ENCODE data around the gene ACSL4.

Gene ACSL4

DNA sequence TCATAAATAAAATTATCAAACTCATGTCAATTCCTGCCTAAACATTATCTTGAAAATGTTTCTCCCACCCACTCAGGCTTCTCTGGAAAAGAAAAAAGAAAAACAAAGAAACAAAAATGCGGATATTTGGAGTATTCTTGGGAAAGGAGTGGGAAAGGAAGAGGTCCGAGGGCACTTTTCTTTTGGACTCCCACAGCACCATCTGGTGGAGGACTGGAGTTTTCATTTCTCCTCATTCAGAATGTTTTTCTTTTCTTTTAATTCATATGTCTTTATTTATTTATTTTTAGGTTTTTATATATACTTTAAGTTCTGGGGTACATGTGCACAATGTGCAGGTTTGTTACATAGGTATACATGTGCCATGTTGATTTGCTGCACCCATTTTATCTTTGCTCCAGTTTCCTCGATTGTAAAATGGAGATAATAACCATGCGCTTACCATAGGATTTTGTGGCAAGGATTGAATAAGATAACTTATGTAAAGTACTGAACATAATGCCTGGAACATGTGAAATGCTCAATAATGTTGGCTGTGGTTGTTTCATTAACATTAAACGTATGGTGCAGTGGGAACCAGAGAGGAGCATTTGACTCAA, 100.1 kb downstream of the ACSL4 start:
- no peak overlapping the region for H3K27ac Mint-ChIP-seq
- DNase-seq (no peak), ATAC-seq (replicated peaks) (no peak)
- no peaks in the 10 kb centered on the region for H3K27me3 Mint-ChIP-seq
- no peaks in the 10 kb centered on the region for H3K9me3 Mint-ChIP-seq
- no peaks in the 10 kb centered on the region for H3K4me1 Mint-ChIP-seq
- peaks cover 2 to 4% of the 10 kb centered on the region in 2 donors for H3K36me3 Mint-ChIP-seq
- no peak overlapping the region for H3K4me3 Mint-ChIP-seq

DNA sequence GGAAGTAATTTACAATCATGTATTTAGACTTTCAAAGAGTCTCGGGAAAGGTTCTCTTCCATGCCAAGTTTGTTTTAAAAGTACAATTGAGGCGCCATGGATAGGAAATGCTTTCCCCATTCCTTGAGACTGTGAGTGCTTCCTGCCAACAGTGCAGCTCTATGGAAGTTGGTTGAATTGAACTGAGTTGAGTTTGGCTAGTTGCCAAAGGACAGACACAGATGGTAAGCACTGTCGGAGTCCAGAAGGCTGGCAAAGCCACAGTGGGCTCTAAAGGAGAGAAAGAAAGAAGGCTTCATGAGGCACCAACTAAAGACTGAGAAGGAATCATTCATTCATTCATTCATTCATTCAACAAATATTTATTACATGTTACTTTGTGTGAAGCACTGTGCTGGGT, 103.7 kb downstream of the ACSL4 start:
- Mint-ChIP-seq H3K27ac (no peak overlapping the region), H3K4me3 (no peak overlapping the region), H3K36me3 (peaks cover 7 to 10% of the 10 kb centered on the region in 2 donors), H3K4me1 (peaks cover 0 to 3% of the 10 kb centered on the region in 2 donors), H3K27me3 (peaks cover 1 to 6% of the 10 kb centered on the region in 2 donors), H3K9me3 (no peaks in the 10 kb centered on the region)
- DNase-seq (no peak), ATAC-seq (replicated peaks) (no peak)

DNA sequence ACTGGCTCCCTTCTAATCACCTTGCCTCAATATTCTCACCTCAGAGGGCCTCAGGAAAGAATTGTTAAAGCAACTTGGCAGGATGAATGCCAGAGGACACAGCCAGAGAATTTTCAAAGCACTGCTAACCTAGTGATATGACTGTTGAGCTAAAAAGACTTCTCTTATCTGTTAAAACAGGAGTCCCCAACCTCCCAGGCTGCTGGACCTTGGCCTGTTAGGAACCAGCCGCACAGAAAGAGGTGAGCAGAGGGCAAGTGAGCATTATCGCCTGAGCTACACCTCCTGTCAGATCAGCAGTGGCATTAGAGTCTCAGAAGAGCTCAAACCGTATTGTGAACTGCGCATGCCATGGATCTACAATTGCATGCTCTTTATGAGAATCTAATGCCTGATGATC, 106.4 kb downstream of the ACSL4 start:
- Mint-ChIP-seq H3K27me3 (peaks cover 9 to 10% of the 10 kb centered on the region in 2 donors), H3K9me3 (no peaks in the 10 kb centered on the region), H3K27ac (no peak overlapping the region), H3K4me1 (peaks cover 0 to 3% of the 10 kb centered on the region in 2 donors), H3K4me3 (no peak overlapping the region), H3K36me3 (peaks cover 13 to 19% of the 10 kb centered on the region in 2 donors)
- ATAC-seq (replicated peaks) (no peak), DNase-seq (no peak)

DNA sequence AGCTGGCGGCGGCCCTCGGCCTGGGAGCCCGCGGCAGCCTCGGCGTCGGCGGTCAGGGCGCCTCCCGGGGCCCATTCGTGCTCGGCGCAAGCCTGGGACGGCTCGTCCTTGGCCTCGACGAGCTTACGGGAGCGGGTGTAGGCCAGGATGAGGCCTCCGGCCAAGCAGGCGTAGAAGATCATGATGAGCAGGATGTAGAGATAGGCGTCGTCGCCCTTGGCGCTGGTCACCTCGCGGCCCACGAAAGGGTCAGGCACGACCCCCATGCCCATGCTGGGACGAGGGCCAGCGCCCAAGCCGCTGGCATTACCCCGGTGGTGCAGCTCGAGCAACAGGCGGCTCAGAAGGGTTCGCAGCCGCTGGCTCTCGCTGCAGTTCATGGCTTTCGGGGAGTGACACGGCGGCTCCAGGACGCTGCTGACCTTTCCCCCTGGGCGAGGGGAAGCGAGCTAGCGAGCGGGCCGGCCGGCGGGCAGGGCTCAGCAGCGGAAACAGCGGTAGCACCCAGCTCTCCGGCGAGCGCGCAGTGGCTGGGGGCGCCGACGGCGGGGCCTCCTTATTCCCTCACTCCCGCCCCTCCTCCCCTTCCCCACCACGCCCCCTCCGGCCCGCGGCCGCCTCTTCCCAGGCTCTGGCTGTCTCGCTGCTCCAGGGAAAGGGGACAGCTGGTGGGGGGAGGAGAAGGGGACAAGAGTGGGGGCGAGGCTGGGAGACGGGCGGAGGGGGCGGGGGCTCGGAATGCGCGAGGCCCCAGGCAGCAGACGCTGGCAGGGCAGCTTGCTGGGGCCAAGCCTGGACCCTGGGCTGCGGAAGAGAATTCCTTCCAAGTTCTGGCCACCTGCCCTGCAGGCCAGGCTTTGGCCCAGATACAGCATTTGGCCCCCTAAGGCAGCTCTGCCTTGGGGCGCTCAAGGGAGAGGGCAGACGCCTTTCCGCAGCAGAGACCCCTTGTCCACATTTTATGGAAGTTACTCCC, 108.1 kb downstream of the ACSL4 start, which contains the start of gene KCNE5:
Gene KCNE5 (minus strand): TSS at position 532 of the 976 bp plus-strand sequence. CDS start 152 bp downstream, at position 380.
- Mint-ChIP-seq H3K9me3 (no peaks in the 10 kb centered on the region), H3K36me3 (peaks cover 13 to 19% of the 10 kb centered on the region in 2 donors), H3K27me3 (peaks cover 9 to 10% of the 10 kb centered on the region in 2 donors), H3K4me1 (peaks cover 0 to 3% of the 10 kb centered on the region in 2 donors), H3K4me3 (no peak within 1 kb of the TSS), H3K27ac (no peak within 1 kb of the TSS)
- ATAC-seq (replicated peaks) (no peak), DNase-seq (no peak)

DNA sequence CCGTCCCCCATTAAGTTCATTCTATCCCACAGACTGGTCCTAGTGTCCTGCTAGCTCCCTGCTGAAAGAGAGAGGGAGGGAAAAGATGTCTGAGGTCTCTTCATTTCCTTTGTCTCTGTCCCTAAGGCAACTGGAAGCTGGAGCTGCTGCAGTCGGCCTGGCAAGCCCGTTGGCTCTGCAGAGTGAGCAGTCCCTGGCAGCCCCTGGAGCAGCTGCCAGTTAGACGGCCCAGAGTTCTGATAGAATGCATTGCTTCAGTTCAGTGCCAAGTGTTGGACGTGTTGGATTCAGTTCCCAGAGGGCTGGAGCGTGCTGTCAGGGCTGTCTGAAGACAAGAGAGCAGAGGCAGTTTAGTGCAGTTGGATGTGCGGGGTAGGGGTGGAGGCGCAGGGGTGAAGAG, 109.1 kb downstream of the ACSL4 start:
- ATAC-seq (replicated peaks): no peak
- Mint-ChIP-seq H3K9me3 (no peaks in the 10 kb centered on the region), H3K27me3 (peaks cover 9 to 10% of the 10 kb centered on the region in 2 donors), H3K4me3 (no peak overlapping the region), H3K27ac (no peak overlapping the region), H3K36me3 (peaks cover 11 to 16% of the 10 kb centered on the region in 2 donors), H3K4me1 (peaks cover 0 to 3% of the 10 kb centered on the region in 2 donors)
- no peak for DNase-seq

DNA sequence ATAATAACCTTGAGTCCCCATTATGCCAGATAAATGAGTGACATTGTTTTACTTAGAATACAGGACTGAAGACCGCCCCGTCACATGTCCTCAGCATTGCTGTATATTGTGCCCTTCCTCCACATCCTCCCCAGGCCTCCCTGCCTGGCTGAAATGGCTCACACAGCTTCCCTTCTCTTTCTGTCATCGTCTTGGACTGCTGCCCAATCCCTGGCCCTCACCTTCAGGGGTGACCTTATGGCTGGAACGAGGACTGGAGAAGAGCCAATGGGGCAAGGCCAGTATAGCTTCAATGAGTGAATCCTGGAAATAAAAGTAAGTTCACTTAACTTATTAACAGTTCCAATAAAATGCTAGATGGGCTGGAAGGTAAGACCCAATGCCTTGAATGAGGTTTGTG, 110.8 kb downstream of the ACSL4 start:
- ATAC-seq (replicated peaks): no peak
- Mint-ChIP-seq H3K4me3 (no peak overlapping the region), H3K27me3 (peaks cover 5 to 9% of the 10 kb centered on the region in 2 donors), H3K27ac (no peak overlapping the region), H3K4me1 (no peaks in the 10 kb centered on the region), H3K36me3 (peaks cover 6 to 11% of the 10 kb centered on the region in 2 donors), H3K9me3 (no peaks in the 10 kb centered on the region)
- DNase-seq: no peak

DNA sequence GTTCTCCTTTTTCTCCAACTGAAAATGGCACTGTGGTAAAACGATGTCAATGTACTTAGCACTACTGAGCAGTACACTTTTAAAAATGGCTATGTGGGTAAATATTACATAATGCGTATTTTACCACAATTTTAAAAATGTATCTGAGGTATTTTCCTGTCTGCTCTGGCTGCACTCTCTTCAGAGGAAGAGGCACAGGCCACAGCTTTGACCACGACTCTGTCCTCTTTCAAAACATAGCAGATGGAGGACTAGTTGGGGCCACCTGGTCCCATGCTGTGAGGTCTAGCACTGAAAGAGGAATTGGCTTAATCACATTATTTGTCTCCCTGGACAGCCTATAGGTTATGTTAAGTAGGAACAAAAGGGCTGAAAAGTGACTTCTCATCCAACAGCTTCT, 113.3 kb downstream of the ACSL4 start:
- H3K4me1 Mint-ChIP-seq: no peaks in the 10 kb centered on the region
- H3K27ac Mint-ChIP-seq: no peak overlapping the region
- peaks cover 6 to 11% of the 10 kb centered on the region in 2 donors for H3K36me3 Mint-ChIP-seq
- no peak overlapping the region for H3K4me3 Mint-ChIP-seq
- no peak for ATAC-seq (replicated peaks)
- peaks cover 5 to 9% of the 10 kb centered on the region in 2 donors for H3K27me3 Mint-ChIP-seq
- no peak for DNase-seq
- H3K9me3 Mint-ChIP-seq: no peaks in the 10 kb centered on the region

DNA sequence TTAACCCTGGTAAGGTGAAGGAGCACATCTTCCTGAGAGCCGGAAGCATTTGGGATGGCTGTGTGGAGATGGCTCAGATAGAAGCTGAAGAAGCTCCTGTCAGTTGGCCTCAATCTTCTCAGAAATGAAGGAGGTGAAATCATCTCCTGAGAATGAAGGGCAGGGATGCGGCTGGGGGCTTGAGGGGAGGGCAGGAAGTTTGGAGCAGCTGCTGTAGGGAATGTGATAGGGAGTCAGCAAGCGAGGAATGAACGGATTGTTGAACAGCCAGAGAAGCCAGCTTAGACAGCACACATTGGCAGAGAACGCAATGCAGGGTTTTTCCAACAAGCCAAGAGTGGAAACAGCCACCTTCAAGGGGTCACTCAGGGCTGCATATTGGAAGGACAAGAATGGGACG, 118.1 kb downstream of the ACSL4 start:
- no peak overlapping the region for H3K4me3 Mint-ChIP-seq
- no peaks in the 10 kb centered on the region for H3K9me3 Mint-ChIP-seq
- ATAC-seq (replicated peaks): no peak
- no peaks in the 10 kb centered on the region for H3K27me3 Mint-ChIP-seq
- H3K27ac Mint-ChIP-seq: no peak overlapping the region
- H3K4me1 Mint-ChIP-seq: no peaks in the 10 kb centered on the region
- no peaks in the 10 kb centered on the region for H3K36me3 Mint-ChIP-seq
- DNase-seq: no peak

DNA sequence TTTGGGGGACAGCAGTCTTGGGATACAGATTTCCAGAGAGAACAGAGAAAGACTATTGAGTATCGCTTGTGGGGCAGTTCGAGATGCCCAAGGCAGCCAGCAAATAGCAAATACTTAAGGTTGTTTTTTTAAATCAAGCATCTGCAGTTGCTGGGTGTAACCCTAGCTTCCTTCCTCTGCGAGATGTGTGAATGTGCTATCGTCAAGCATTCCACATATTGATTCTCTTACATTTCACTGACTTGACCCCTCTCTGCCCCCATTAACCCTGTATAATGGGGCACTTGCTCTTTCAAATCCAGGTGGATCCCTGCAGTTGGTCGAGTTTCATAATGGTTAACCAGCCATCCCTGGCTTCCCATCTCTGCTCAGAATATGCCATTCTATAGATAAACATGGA, 131.6 kb downstream of the ACSL4 start:
- peaks cover 2 to 7% of the 10 kb centered on the region in 2 donors for H3K4me1 Mint-ChIP-seq
- peaks cover 42 to 58% of the 10 kb centered on the region in 2 donors for H3K27me3 Mint-ChIP-seq
- no peaks in the 10 kb centered on the region for H3K36me3 Mint-ChIP-seq
- DNase-seq (no peak), ATAC-seq (replicated peaks) (no peak)
- no peak overlapping the region for H3K4me3 Mint-ChIP-seq
- H3K9me3 Mint-ChIP-seq: peaks cover 0 to 4% of the 10 kb centered on the region in 2 donors
- H3K27ac Mint-ChIP-seq: no peak overlapping the region

DNA sequence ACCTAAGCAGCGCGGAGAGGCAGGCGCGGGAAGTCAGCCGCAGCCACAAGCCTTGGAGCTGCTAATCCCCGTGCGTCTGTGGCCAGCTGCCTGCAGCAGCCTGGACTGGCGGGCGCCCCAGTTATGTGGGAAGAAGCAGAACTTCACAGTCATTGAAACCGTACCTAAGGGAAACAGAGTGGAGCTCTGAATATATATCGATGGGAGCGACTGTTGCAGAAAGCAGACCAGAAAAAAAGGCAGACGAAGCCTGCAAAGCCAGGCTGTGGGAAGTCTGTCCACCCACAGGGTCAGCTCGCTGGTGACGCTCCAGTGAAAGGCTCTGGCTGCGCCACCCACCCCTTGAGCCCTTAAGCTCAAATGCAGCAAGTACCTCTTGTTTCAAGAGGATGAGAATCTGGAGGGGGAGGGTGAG, 132.8 kb downstream of the ACSL4 start:
- H3K27me3 Mint-ChIP-seq: peaks cover 39 to 45% of the 10 kb centered on the region in 2 donors
- H3K9me3 Mint-ChIP-seq: peaks cover 0 to 2% of the 10 kb centered on the region in 2 donors
- ATAC-seq (replicated peaks) (no peak), DNase-seq (no peak)
- H3K4me3 Mint-ChIP-seq: no peak overlapping the region
- no peaks in the 10 kb centered on the region for H3K36me3 Mint-ChIP-seq
- no peak overlapping the region for H3K27ac Mint-ChIP-seq
- peaks cover 2 to 7% of the 10 kb centered on the region in 2 donors for H3K4me1 Mint-ChIP-seq

DNA sequence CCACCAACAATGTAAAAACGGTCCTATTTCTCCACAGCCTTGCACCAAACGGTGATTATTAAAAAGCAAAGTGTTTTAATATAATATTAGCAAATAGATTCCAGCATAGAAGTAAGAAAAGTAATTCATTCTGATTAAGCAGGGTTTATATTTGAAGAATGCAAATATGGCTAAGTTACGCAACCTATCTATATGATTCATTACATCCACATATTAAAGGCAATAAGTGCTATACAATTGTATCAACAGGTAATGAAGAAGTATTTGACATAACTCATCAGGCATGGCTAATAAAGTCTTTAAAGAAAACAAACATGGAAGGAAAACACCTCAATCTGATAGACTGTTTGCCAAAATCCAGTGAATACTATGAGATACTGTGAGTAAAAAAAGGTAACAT, 137.0 kb downstream of the ACSL4 start:
- Mint-ChIP-seq H3K9me3 (no peaks in the 10 kb centered on the region), H3K4me3 (no peak overlapping the region), H3K36me3 (no peaks in the 10 kb centered on the region), H3K27ac (no peak overlapping the region), H3K4me1 (peaks cover 2 to 7% of the 10 kb centered on the region in 2 donors), H3K27me3 (peaks cover 11 to 14% of the 10 kb centered on the region in 2 donors)
- no peak for ATAC-seq (replicated peaks)
- DNase-seq: no peak
